ENCODE measurements around the gene SIGLEC8. TPM values are rescaled to one million over a fixed set of nuclear protein-coding genes. Genes with fewer than 3 reads are reported as not detected.
"Not testable (repeated sequence)": the region's sequence is repeated elsewhere in the genome, so short reads cannot be mapped to it uniquely, and the experiment has no call there.

The SIGLEC8 gene
- total RNA-seq (not detected), total RNA-seq (0 reads per million in 2 donors)

DNA sequence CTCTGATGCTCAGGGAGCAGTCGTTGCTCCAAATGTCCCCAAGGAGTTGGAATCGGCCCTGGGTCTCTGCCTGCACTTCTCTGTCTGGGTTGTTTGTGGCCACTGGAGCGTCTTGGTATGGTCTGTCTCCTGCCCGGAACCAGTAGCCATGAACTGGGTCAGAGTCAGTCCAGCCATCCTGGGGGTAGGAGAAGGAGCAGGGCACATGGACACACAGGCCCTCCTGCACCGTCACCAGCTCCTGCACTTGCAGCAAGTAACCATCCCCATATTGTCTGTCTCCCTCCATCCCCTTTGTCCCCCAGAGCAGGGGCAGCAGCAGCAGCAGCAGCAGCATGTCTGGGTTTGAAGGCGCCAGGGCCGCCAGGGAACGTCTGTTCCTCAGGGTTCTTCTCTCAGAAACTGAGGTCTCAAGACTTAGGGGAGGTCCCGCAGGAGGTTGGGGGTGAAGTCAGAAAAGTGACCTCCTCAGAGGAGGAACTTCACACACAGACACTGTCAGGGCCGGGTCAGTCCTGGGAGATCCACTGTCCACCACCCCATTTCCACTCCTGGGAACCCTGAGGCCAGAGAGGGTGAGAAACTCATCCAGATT is at the start of gene SIGLEC8:
Gene SIGLEC8 (minus strand): TSS at position 404 of the 595 bp plus-strand sequence. CDS start 67 bp downstream, at position 337.
- ATAC-seq (no peak), DNase-seq (no peak)
- peaks cover 2% of the 10 kb centered on the region for H3K36me3 Mint-ChIP-seq (ENCODE audit: low read depth)
- no peak within 1 kb of the TSS for H3K4me3 Mint-ChIP-seq
- H3K27me3 Mint-ChIP-seq, result peaks cover 58% of the 10 kb centered on the region
- H3K9me3 ChIP-seq (ENCODE audit: control insufficient read depth, low read length, poor library complexity, severe bottlenecking), result no peaks in the 10 kb centered on the region
- H3K27ac Mint-ChIP-seq, result no peak within 1 kb of the TSS
- H3K4me1 Mint-ChIP-seq, result peaks cover 2% of the 10 kb centered on the region

DNA sequence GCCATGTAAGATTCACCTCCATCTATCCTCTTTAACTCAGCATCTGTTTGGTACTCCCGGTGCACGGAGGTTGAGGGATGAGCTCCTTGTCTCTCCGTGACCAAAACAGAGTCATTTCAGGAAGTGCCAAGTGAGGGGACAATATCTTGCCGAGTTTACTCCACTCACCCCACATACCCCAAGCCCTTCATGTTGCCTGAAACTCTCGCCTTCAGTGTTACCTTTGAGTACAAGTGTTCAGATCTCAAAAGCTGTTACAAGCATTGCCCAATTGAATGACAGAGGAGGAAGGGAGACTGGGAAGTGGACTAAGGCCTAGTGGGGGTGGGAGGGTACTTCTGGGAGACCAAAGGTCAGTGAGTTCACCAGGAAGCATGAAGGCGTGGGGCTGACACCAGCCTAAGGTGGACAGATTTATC is 49.4 kb upstream of the SIGLEC8 start:
- H3K9me3 ChIP-seq (ENCODE audit: control insufficient read depth, low read length, poor library complexity, severe bottlenecking), result no peaks in the 10 kb centered on the region
- no peak overlapping the region for H3K27ac Mint-ChIP-seq
- peaks cover 2% of the 10 kb centered on the region for H3K36me3 Mint-ChIP-seq (ENCODE audit: low read depth)
- H3K4me3 Mint-ChIP-seq, result no peak overlapping the region
- ATAC-seq (no peak), DNase-seq (no peak)
- peaks cover 47% of the 10 kb centered on the region for H3K27me3 Mint-ChIP-seq
- H3K4me1 Mint-ChIP-seq, result no peaks in the 10 kb centered on the region

DNA sequence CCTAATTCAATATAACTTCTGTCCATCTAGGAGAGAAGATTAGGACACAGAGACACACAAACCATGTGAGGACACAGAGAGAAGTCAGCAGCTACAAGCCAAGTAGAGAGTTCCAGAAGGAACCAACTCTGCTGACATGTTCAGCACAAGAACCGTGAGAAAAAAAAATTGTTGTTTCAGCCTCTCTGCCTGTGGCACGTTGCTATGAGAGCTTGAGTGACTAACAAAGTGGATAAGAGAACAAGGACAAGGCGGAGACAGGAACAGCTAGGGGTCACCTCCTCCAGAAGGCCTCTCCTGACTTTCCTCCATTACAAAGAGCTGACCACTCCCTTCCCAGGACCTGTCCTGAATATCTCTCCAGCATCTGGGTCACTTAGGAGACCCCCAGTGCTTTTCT is 48.9 kb upstream of the SIGLEC8 start:
- H3K27ac Mint-ChIP-seq, result no peak overlapping the region
- peaks cover 2% of the 10 kb centered on the region for H3K36me3 Mint-ChIP-seq (ENCODE audit: low read depth)
- no peaks in the 10 kb centered on the region for H3K4me1 Mint-ChIP-seq
- ATAC-seq (no peak), DNase-seq (no peak)
- peaks cover 42% of the 10 kb centered on the region for H3K27me3 Mint-ChIP-seq
- H3K9me3 ChIP-seq (ENCODE audit: control insufficient read depth, low read length, poor library complexity, severe bottlenecking), result no peaks in the 10 kb centered on the region
- H3K4me3 Mint-ChIP-seq, result no peak overlapping the region

DNA sequence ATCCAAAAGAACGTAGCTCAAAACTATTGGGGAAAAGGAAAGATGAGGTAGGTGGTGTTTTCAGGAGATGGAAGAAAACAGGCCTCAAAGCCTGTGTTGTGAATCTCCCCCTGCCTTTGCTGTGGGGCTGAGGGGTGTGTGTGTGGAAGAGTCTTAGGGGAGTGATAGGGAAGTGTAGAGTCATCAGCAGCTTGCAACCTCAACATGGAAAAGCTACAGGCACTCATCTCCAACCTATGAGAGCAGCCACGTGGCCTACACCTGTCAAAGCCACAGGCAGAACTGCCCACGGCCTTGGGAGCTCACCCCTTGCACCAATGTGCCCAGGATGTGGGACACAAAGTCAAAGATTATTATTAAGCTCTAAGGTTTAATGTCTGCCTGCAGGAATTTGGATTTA is 47.6 kb upstream of the SIGLEC8 start:
- no peak for ATAC-seq
- H3K4me3 Mint-ChIP-seq, result no peak overlapping the region
- no peak for DNase-seq
- H3K4me1 Mint-ChIP-seq, result peaks cover 9% of the 10 kb centered on the region
- H3K27ac Mint-ChIP-seq, result no peak overlapping the region
- peaks cover under 1% of the 10 kb centered on the region for H3K36me3 Mint-ChIP-seq (ENCODE audit: low read depth)
- peaks cover 29% of the 10 kb centered on the region for H3K27me3 Mint-ChIP-seq
- H3K9me3 ChIP-seq (ENCODE audit: control insufficient read depth, low read length, poor library complexity, severe bottlenecking), result no peaks in the 10 kb centered on the region

DNA sequence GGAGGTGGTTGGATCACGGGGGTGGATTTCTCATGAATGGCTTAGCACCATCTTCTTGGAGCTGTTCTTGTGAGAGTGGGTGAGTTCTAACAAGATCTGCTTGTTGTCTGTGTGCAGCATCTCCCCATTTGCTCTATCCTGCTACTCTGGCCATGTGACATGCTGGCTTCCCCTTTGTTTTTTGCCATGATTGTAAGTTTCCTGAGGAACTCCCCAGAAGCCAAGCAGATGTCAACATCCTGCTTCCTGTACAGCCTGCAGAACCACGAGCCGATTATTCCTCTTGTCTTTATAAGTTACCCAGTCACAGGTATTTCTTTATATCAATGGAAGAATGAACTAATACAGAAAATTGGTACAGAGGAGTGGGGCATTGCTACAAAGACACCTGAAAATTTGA is 45.6 kb upstream of the SIGLEC8 start:
- H3K9me3 ChIP-seq (ENCODE audit: control insufficient read depth, low read length, poor library complexity, severe bottlenecking), result no peaks in the 10 kb centered on the region
- no peak for DNase-seq
- Mint-ChIP-seq H3K27me3 (peaks cover 17% of the 10 kb centered on the region), H3K4me3 (no peak overlapping the region), H3K27ac (no peak overlapping the region), H3K4me1 (peaks cover 13% of the 10 kb centered on the region), H3K36me3 (ENCODE audit: low read depth) (no peaks in the 10 kb centered on the region)
- no peak for ATAC-seq

DNA sequence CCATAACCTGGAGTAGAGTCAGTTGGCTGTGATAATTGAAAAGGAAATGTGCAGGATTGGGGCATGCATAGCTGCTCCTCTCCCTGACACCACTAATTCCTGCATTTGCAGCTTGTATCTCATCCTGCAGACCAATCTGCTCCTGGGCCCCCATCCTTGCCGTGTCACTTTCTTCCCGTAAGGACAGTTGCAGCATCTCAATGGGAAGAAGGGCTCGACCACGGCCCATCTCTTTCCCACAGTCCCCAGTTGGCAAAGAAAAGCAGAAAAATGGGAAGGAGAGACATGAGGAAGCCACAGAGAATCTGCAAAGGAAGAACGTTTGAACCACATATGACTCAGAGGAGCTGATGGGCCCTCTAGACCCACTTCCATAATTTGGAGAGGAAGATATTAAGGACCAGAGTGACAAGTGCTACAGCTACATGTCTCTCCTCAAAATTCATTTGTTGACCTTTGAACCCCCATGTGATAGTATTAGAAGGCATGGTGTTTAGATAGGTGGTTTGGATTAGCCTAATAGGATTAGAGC is 45.1 kb upstream of the SIGLEC8 start:
- DNase-seq, result no peak
- Mint-ChIP-seq H3K27ac (no peak overlapping the region), H3K36me3 (ENCODE audit: low read depth) (no peaks in the 10 kb centered on the region), H3K27me3 (peaks cover 19% of the 10 kb centered on the region), H3K4me3 (no peak overlapping the region), H3K4me1 (peaks cover 13% of the 10 kb centered on the region)
- H3K9me3 ChIP-seq (ENCODE audit: control insufficient read depth, low read length, poor library complexity, severe bottlenecking), result no peaks in the 10 kb centered on the region
- no peak for ATAC-seq

DNA sequence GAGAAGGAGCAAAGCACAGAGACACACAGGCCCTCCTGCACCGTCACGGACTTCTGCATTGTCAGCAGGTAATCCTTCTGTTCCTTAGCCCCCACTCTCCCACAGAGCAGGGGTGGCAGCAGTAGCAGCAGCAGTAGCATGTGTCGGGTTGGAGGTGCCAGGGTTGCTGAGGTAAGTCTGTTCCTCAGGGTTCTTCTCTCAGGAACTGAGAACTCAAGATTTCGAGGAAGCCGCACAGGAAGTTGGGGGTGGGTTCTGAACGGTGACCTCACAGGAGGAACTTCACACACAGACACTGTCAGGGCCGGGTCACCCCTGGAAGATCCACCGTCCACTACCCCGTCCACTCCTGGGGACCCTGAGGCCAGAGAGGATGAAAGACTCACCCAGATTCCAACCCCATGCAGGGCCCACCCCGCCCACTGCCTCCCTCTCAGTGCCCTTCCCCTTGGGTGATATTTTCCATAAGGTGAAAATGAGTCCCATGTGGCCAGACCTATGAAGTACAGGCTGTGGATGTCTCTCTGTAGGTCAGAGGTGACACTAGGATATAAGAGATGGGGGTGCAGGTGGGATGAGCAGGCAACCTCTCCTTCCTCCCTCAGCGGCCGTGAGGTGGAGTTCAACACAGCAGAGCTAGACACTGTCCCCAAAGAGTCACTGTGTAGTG is 43.5 kb upstream of the SIGLEC8 start, which contains the start of gene SIGLEC12:
Gene SIGLEC12 (minus strand): TSS at position 207 of the 670 bp plus-strand sequence. CDS start 67 bp downstream, at position 140.
- no peak for DNase-seq
- Mint-ChIP-seq H3K4me3 (no peak within 1 kb of the TSS), H3K27me3 (peaks cover 18% of the 10 kb centered on the region), H3K36me3 (ENCODE audit: low read depth) (no peaks in the 10 kb centered on the region), H3K27ac (no peak within 1 kb of the TSS), H3K4me1 (peaks cover 13% of the 10 kb centered on the region)
- H3K9me3 ChIP-seq (ENCODE audit: control insufficient read depth, low read length, poor library complexity, severe bottlenecking), result no peaks in the 10 kb centered on the region
- peak; percentile 25 for ATAC-seq

DNA sequence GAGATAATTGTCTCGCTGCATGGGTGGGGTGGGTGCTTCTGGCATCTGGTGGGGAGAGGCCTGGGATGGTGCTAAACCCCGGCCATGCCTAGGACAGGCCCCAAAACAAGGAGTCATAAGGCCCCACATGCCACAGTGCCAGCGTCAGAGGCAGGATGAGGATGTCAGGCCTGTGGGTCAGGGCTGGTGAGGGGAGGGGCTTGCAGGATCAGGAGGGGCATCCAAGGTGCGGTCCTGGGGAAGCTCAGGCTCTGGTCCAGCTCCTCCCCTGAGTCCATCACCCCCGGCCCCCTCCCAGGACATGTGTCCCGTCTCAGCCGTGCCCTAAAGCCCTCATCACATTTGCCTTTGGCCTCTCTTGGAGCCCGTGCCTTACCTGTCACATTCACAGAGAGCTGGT is 42.7 kb upstream of the SIGLEC8 start:
- not testable (repeated sequence) for H3K4me3 Mint-ChIP-seq; H3K27ac Mint-ChIP-seq; DNase-seq; ATAC-seq; H3K9me3 ChIP-seq (ENCODE audit: control insufficient read depth, low read length, poor library complexity, severe bottlenecking); H3K36me3 Mint-ChIP-seq (ENCODE audit: low read depth)
- Mint-ChIP-seq H3K4me1 (peaks cover 13% of the 10 kb centered on the region), H3K27me3 (peaks cover 16% of the 10 kb centered on the region)

DNA sequence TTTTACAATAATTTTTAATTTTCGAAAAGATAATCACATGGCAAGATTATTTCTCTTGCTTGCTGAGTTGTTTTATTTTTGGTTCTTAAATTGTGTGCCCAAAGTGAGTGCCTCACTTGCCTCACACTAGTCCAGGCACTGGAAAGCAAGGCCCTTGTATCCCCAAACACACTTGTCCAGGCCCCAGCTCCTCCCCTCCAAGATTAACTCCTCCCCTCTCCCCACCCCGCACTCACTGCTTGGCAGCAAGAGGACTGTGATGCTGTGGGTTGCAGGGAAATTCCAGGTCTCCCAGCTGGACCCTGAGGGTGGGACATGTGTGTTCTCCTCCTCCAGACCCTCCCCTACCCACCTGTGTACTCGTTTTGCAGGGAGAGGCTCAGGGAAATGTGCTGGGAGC is 39.4 kb upstream of the SIGLEC8 start:
- DNase-seq, result no peak
- Mint-ChIP-seq H3K27me3 (peaks cover 11% of the 10 kb centered on the region), H3K36me3 (ENCODE audit: low read depth) (no peaks in the 10 kb centered on the region), H3K4me3 (no peak overlapping the region), H3K4me1 (peaks cover 13% of the 10 kb centered on the region), H3K27ac (no peak overlapping the region)
- ATAC-seq, result no peak
- H3K9me3 ChIP-seq (ENCODE audit: control insufficient read depth, low read length, poor library complexity, severe bottlenecking), result no peaks in the 10 kb centered on the region

DNA sequence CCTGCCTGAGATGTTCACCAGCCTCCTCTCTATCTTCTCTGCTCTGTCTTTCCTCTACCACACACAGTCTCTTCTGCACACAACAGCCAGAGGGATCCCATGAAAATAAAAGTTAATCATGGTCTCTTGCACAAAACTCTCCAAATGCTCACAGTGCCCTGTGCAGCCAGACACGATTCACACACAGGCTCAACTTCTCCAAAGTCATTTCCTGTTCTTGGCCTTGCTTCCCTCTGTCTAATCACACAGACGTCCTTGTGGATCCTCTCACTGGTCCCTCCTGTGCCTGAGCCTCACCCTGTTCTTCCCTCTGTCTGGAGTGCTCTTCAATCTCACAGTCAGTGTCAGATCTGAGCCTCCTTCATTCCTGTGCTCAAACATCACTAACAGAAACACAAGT is 35.5 kb upstream of the SIGLEC8 start:
- H3K9me3 ChIP-seq (ENCODE audit: control insufficient read depth, low read length, poor library complexity, severe bottlenecking), result no peaks in the 10 kb centered on the region
- no peak for DNase-seq
- no peaks in the 10 kb centered on the region for H3K4me1 Mint-ChIP-seq
- H3K36me3 Mint-ChIP-seq (ENCODE audit: low read depth), result peaks cover 2% of the 10 kb centered on the region
- no peak overlapping the region for H3K27ac Mint-ChIP-seq
- no peak for ATAC-seq
- H3K27me3 Mint-ChIP-seq, result peaks cover 5% of the 10 kb centered on the region
- no peak overlapping the region for H3K4me3 Mint-ChIP-seq

DNA sequence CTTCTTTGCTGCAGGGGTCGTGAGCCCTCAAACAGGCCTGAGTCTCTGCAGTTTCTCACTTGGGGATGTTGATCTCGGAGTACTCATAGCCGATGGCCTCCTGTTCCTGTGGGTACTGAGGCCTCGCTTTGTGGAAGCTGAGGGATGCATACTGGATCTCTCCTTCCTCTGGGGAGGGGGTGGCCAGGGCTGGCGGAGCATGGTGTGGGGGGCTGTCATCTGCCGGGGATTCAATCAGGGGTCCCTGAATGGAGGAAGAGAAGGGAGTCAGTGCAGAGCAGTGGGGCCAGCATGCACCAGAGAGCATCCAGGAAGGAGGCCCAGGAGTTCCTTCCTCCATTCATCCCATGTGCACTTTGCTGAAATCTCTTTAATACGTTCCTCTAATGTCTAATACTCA is 33.3 kb upstream of the SIGLEC8 start:
- ATAC-seq, result no peak
- H3K9me3 ChIP-seq (ENCODE audit: control insufficient read depth, low read length, poor library complexity, severe bottlenecking), result no peaks in the 10 kb centered on the region
- no peak for DNase-seq
- peaks cover 2% of the 10 kb centered on the region for H3K36me3 Mint-ChIP-seq (ENCODE audit: low read depth)
- no peaks in the 10 kb centered on the region for H3K27me3 Mint-ChIP-seq
- H3K4me3 Mint-ChIP-seq, result no peak overlapping the region
- H3K27ac Mint-ChIP-seq, result no peak overlapping the region
- no peaks in the 10 kb centered on the region for H3K4me1 Mint-ChIP-seq

DNA sequence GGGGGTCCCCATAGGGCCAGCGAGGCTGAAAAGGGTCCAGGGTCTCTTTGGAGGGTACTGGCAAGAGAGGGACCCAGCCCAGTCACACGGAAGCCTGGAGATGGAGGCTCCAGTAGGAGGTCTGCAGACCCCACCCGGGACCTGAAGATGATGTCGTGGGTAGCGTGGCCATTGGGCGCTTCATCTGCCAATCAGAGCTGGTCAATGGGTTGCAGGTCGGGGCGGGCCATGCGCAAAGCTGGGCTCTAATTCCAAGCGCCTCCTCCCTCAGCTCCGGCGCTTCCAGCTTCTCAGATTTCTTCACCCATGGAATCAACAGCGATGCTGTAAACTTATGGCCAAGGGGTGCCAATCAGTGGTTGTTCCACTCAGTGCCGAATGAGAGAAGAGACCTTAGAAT is 32.4 kb upstream of the SIGLEC8 start:
- no peaks in the 10 kb centered on the region for H3K4me1 Mint-ChIP-seq

DNA sequence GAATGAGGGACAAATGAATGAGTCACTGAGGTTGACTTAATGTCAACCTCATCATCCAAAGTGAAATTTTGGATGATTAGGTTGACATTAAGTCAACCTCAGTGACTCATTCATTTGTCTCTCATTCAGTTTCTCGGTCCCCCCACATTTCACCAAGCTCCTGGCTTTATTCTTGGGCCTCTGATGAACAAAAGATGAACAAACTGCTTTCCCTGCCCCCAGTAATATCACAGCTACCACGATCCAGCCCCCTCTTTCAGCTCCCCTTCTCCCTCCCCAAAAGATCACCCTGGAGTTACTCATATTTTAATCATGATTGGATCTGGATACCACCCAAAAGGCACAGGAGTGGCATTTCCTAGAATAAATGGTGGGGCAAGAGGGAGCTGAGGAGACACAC is 30.9 kb upstream of the SIGLEC8 start:
- no peaks in the 10 kb centered on the region for H3K9me3 ChIP-seq (ENCODE audit: control insufficient read depth, low read length, poor library complexity, severe bottlenecking)
- no peak overlapping the region for H3K4me3 Mint-ChIP-seq
- H3K27me3 Mint-ChIP-seq, result peaks cover 9% of the 10 kb centered on the region
- no peak overlapping the region for H3K27ac Mint-ChIP-seq
- peaks cover 4% of the 10 kb centered on the region for H3K36me3 Mint-ChIP-seq (ENCODE audit: low read depth)
- ATAC-seq, result no peak
- no peak for DNase-seq
- H3K4me1 Mint-ChIP-seq, result no peaks in the 10 kb centered on the region

More for the DNA sequence above, 32.4 kb upstream of the SIGLEC8 start:
- H3K27me3 Mint-ChIP-seq, result no peaks in the 10 kb centered on the region
- H3K9me3 ChIP-seq (ENCODE audit: control insufficient read depth, low read length, poor library complexity, severe bottlenecking), result no peaks in the 10 kb centered on the region
- ATAC-seq (no peak), DNase-seq (no peak)
- H3K4me3 Mint-ChIP-seq, result no peak overlapping the region
- H3K27ac Mint-ChIP-seq, result no peak overlapping the region
- peaks cover 2% of the 10 kb centered on the region for H3K36me3 Mint-ChIP-seq (ENCODE audit: low read depth)

DNA sequence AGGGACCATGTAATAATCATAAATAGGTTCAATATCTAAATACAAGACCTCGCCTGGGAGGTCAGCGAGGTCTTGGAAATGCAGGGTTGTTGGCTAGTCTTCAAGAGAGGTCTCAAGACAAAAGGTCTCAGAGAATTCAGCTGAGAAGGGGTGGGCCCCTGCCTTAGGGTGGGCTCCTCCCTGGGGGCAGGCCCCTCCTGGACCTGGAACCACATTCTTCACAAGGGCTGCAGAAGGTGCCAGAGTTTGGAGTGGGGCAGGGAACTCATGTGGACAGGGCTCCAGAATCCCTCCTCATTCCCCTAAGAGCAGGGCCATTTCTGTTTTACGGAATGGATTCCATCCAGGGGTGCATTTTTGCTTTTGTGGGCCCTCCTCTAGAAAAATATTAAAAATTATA is 30.2 kb upstream of the SIGLEC8 start:
- peaks cover 11% of the 10 kb centered on the region for H3K27me3 Mint-ChIP-seq
- peaks cover 4% of the 10 kb centered on the region for H3K36me3 Mint-ChIP-seq (ENCODE audit: low read depth)
- no peaks in the 10 kb centered on the region for H3K4me1 Mint-ChIP-seq
- DNase-seq (no peak), ATAC-seq (no peak)
- no peaks in the 10 kb centered on the region for H3K9me3 ChIP-seq (ENCODE audit: control insufficient read depth, low read length, poor library complexity, severe bottlenecking)
- no peak overlapping the region for H3K4me3 Mint-ChIP-seq
- H3K27ac Mint-ChIP-seq, result no peak overlapping the region
